A673 (cell line): ENCODE measurements around the gene LRP11.

Experiments used
- CTCF ChIP-seq: fragments of 300-800, 200-600 bp; sonication (generic); conservative IDR thresholded peaks from 2 replicates; pipeline ENCODE4 v1.5.1; 2017; ENCODE audit warnings: low read depth, mild to moderate bottlenecking, antibody characterized with exemption, low read length, moderate library complexity, mixed read lengths
- EZH2 ChIP-seq: fragments of 200-600 bp; sonication (generic); IDR thresholded peaks from 2 replicates; pipeline ENCODE4 v1.6.1; 2017; ENCODE audit warnings: borderline replicate concordance, low read depth, mild to moderate bottlenecking, mixed read lengths, antibody characterized with exemption, low read length; ENCODE audit not compliant: poor library complexity, severe bottlenecking

- TF ChIP-seq CTCF: no peak
- no peak for TF ChIP-seq EZH2
Observed at GRCh38 chr6:149842331-149842730, 21.8 kb downstream of the LRP11 start.
